Endothelial cell of umbilical vein (primary cell): ENCODE results near the gene KRTAP2-3. TPM values are rescaled to one million over a fixed set of nuclear protein-coding genes. Genes with fewer than 3 reads are reported as not detected.

Source experiments
- BruUV-seq: library from RNA; stranded (reverse); fragments of 400-500 nt; replicated peaks from 2 replicates; lab custom pipeline; 2021; lab: Mats Ljungman, UMichigan
- CTCF ChIA-PET: fragments of 300-600, 350-600 bp; sonication (Branson Sonifier 250); formaldehyde crosslinking; loops from one replicate; lab custom pipeline; 2021; ENCODE audit warnings: antibody characterized with exemption, inconsistent platforms; lab: Charles Lee
- POLR2A ChIA-PET: fragments of 300-600, 350-600 bp; sonication (Branson Sonifier 250); formaldehyde crosslinking; loops from one replicate; lab custom pipeline; 2021; ENCODE audit warnings: antibody characterized with exemption, inconsistent platforms; lab: Charles Lee
- DNase-seq: peaks from one replicate; pipeline ENCODE4 v3.0.0-alpha.2; 2011; ENCODE audit warnings: low read depth, low spot score
- FAIRE-seq: peaks from 2 replicates; lab custom pipeline; 2011; peaks lifted over from hg19 to GRCh38; lab: Jason Lieb, UNC
- H2AFZ ChIP-seq: 2 replicates; pipeline ENCODE4 v1.6.0; 2012; ENCODE audit warnings: low read depth, low read length, control low read depth, inconsistent platforms
- H3K27ac ChIP-seq: 2 replicates; pipeline ENCODE4 v1.5.1; 2011; ENCODE audit warnings: low read depth, mild to moderate bottlenecking, control low read depth, low read length, moderate library complexity; ENCODE audit not compliant: insufficient read depth
- H3K27me3 ChIP-seq, 2 experiments: 2 replicates each; pipeline versions ENCODE4 v1.6.0 to v1.6.1; 2011; ENCODE audit warnings: low read length in 2 of 2, mixed read lengths in 1 of 2; ENCODE audit not compliant: control insufficient read depth in 2 of 2, insufficient read depth in 2 of 2
- H3K36me3 ChIP-seq, 2 experiments: 2 replicates in 1 of 2; 3 replicates in 1 of 2; pipeline ENCODE4 v1.5.1; 2011; ENCODE audit warnings: low read length in 2 of 2, mild to moderate bottlenecking in 1 of 2, moderate library complexity in 1 of 2; ENCODE audit not compliant: control insufficient read depth in 2 of 2, insufficient read depth in 2 of 2; ENCODE audit errors: extremely low read depth in 1 of 2
- H3K4me1 ChIP-seq: 3 replicates; pipeline ENCODE4 v1.5.1; 2011; ENCODE audit warnings: mild to moderate bottlenecking, low read length; ENCODE audit not compliant: control insufficient read depth, insufficient read depth; ENCODE audit errors: extremely low read depth
- H3K4me2 ChIP-seq: 2 replicates; pipeline ENCODE4 v1.6.1; 2011; ENCODE audit warnings: low read length, control low read depth, mixed read lengths; ENCODE audit not compliant: insufficient read depth
- H3K4me3 ChIP-seq, 3 experiments: fragments of 200-600 bp in 1 of 3; sonication (generic), shearing (Covaris generic) in 1 of 3; replicated peaks in 1 of 3; 2 replicates each; pipeline ENCODE4 v1.5.1; 2011 to 2016; ENCODE audit warnings: control low read depth in 3 of 3, low read length in 3 of 3, mild to moderate bottlenecking in 2 of 3, inconsistent platforms in 1 of 3, low read depth in 1 of 3, moderate library complexity in 1 of 3; ENCODE audit not compliant: insufficient read depth in 1 of 3
- H3K79me2 ChIP-seq: 2 replicates; pipeline ENCODE4 v1.6.0; 2012; ENCODE audit warnings: low read length, inconsistent platforms; ENCODE audit not compliant: control insufficient read depth, insufficient read depth
- H3K9ac ChIP-seq: replicated peaks from 2 replicates; pipeline ENCODE3; 2011; ENCODE audit warnings: low read length, control low read depth; ENCODE audit not compliant: insufficient read depth; ENCODE audit errors: extremely low read depth
- H3K9me1 ChIP-seq: replicated peaks from 3 replicates; pipeline ENCODE4 v1.6.0; 2011; ENCODE audit warnings: mild to moderate bottlenecking, low read length; ENCODE audit not compliant: control insufficient read depth, insufficient read depth; ENCODE audit errors: extremely low read depth
- H3K9me3 ChIP-seq: replicated peaks from 2 replicates; pipeline ENCODE4 v1.5.1; 2012; ENCODE audit warnings: low read length, inconsistent platforms; ENCODE audit not compliant: control insufficient read depth, insufficient read depth
- H4K20me1 ChIP-seq: replicated peaks from 2 replicates; pipeline ENCODE3; 2011; ENCODE audit warnings: mild to moderate bottlenecking, low read length; ENCODE audit not compliant: control insufficient read depth, insufficient read depth; ENCODE audit errors: extremely low read depth
- EZH2 ChIP-seq: IDR thresholded peaks from 2 replicates; pipeline ENCODE4 v1.6.1; 2012; ENCODE audit warnings: borderline replicate concordance, low read depth, mild to moderate bottlenecking, moderate library complexity, low read length, inconsistent platforms; ENCODE audit not compliant: severe bottlenecking
- FOS ChIP-seq: IDR thresholded peaks from 2 replicates; pipeline ENCODE4 v1.6.1; 2011; ENCODE audit warnings: mild to moderate bottlenecking, low read length, moderate library complexity, borderline replicate concordance; ENCODE audit not compliant: insufficient read depth
- GATA2 ChIP-seq: IDR thresholded peaks from 2 replicates; pipeline ENCODE4 v1.7.0; 2011; ENCODE audit warnings: low read depth, mild to moderate bottlenecking, moderate library complexity, mixed read lengths, low read length; ENCODE audit not compliant: insufficient read length, insufficient read depth
- MAX ChIP-seq: IDR thresholded peaks from 2 replicates; pipeline ENCODE4 v1.6.1; 2011; ENCODE audit not compliant: insufficient read depth, insufficient read length
- POLR2A ChIP-seq: IDR thresholded peaks from 2 replicates; pipeline ENCODE4 v1.6.1; 2012; ENCODE audit warnings: low read depth, mild to moderate bottlenecking, control low read depth, low read length
- POLR2AphosphoS5 ChIP-seq: IDR thresholded peaks from 2 replicates; pipeline ENCODE4 v1.6.1; 2012; ENCODE audit warnings: low read depth, mild to moderate bottlenecking, control low read depth, low read length, moderate library complexity; ENCODE audit not compliant: insufficient read depth
- dilution Hi-C: fragments of 300-500 bp; cut with MboI; formaldehyde crosslinking; loops from one replicate; pipeline ENCODE4 v1.15.0; 2019; ENCODE audit warnings: low sequenced_read_pairs; ENCODE audit not compliant: extremely low pct_ligation_motif_present
- intact Hi-C: fragments of 100-400 bp; cut with micrococcal nuclease; formaldehyde crosslinking; loops from one replicate; pipeline ENCODE4 v1.10.0; 2022
- polyA plus RNA-seq, 4 experiments: library from polyadenylated mRNA; depleted of rRNA in 3 of 4; stranded (reverse) in 3 of 4; unstranded in 1 of 4; fragments of >200 nt; gene quantifications; 2 replicates each; pipeline versions ENCODE4 v1.2.1 to v1.2.3, GENCODE V29; 2011 to 2012; ENCODE audit warnings: missing spikeins in 1 of 4
- total RNA-seq: library from RNA; stranded (reverse); gene quantifications from 2 replicates; pipeline ENCODE4 v1.2.3, GENCODE V29; 2021
- TF ChIP-seq, protein P1 (sequence below), 2 donors: IDR thresholded peaks; 1 replicate in 1 of 2; 2 replicates in 1 of 2; pipeline ENCODE4 v1.5.1; 2011; ENCODE audit warnings: low read length in 2 of 2, mild to moderate bottlenecking in 2 of 2, moderate library complexity in 2 of 2, control low read depth in 1 of 2, inconsistent platforms in 1 of 2, low read depth in 1 of 2; ENCODE audit not compliant: insufficient read depth in 1 of 2; ENCODE audit errors: extremely low read depth in 1 of 2

Gene KRTAP2-3
- total and polyA plus RNA-seq, 2 donors (not counting 3 experiments of a cell fraction or from before 2014, with no cell fraction given): not detected

DNA sequence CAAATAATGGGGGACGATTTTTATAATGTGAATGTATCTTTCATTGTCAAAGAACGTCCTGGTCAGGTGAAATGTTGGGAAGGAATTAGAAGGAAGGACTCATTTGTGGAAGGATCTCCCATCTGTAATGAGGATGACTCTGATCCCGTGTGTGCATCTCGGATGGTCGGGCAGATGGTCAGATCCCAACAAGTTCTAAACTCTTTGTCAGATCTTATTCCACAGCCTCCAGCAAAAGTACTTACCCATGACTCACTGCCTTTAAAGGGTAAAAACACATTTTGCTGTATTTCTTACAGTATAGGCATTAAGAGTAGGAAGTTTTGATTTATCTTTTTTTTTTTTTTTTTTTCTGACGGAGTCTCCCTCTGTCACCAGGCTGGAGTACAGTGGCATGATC is 38.6 kb upstream of the KRTAP2-3 start:
- Histone ChIP-seq H2AFZ (no peak overlapping the region), H3K9me1 (no peaks in the 10 kb centered on the region), H3K4me3 (no peak overlapping the region), H3K27me3 (no peaks in the 10 kb centered on the region), H3K9me3 (no peaks in the 10 kb centered on the region), H4K20me1 (no peaks in the 10 kb centered on the region), H3K4me2 (no peak overlapping the region), H3K4me1 (peaks cover 2% of the 10 kb centered on the region), H3K36me3 (no peaks in the 10 kb centered on the region), H3K9ac (no peak overlapping the region), H3K79me2 (no peaks in the 10 kb centered on the region), H3K27ac (no peak overlapping the region)
- no peak for TF ChIP-seq FOS
- TF ChIP-seq POLR2A: no peak
- TF ChIP-seq POLR2AphosphoS5: no peak
- TF ChIP-seq GATA2: no peak
- no peak for TF ChIP-seq MAX
- TF ChIP-seq, protein P1, sequence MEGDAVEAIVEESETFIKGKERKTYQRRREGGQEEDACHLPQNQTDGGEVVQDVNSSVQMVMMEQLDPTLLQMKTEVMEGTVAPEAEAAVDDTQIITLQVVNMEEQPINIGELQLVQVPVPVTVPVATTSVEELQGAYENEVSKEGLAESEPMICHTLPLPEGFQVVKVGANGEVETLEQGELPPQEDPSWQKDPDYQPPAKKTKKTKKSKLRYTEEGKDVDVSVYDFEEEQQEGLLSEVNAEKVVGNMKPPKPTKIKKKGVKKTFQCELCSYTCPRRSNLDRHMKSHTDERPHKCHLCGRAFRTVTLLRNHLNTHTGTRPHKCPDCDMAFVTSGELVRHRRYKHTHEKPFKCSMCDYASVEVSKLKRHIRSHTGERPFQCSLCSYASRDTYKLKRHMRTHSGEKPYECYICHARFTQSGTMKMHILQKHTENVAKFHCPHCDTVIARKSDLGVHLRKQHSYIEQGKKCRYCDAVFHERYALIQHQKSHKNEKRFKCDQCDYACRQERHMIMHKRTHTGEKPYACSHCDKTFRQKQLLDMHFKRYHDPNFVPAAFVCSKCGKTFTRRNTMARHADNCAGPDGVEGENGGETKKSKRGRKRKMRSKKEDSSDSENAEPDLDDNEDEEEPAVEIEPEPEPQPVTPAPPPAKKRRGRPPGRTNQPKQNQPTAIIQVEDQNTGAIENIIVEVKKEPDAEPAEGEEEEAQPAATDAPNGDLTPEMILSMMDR (IDR thresholded peaks at IDR 0.05; ENCODE audit: extremely low read depth in 1 of 2, insufficient read depth in 1 of 2, low read depth in 1 of 2, low read length in 2 of 2): no peak
- TF ChIP-seq EZH2: no peak
- ChIA-PET POLR2A (no interaction called here), CTCF (no interaction called here)
- intact Hi-C loops: no loop called here
- BruUV-seq: no TSS peak
- FAIRE-seq (no peak), DNase-seq (no peak)
- dilution Hi-C loops: no loop called here
